Measurements from ENCODE around the gene EDEM1. TPM values are rescaled to one million over a fixed set of nuclear protein-coding genes. Genes with fewer than 3 reads are reported as not detected.
"Not testable (repeated sequence)": the region's sequence is repeated elsewhere in the genome, so short reads cannot be mapped to it uniquely, and the experiment has no call there.

Gene EDEM1
- total RNA-seq, 1 donor from 2014 or later, result 62.7 TPM

DNA sequence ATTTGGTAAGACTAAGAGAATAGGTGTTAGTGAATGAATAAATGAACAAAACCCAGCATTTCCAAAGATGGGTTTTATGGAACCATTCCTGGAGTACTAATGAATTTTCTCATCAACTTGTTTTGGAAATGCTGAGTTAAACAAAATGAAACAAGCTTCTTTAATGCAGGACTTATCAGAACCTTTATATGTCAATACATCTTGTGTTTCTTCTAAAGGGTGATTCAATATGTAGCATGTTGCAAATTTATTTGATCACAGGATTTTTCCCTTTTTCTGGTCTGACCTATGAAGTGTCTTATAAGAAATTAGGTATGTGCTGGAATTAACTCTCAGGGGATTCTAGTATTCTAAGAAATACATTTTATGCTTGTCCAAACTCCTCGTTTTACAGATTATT, 53.2 kb downstream of the EDEM1 start:
- Histone ChIP-seq H3K9ac (ENCODE audit: low read length) (no peak overlapping the region), H3K36me3 (ENCODE audit: insufficient read depth, low read length) (no peaks in the 10 kb centered on the region), H3K4me3 (ENCODE audit: insufficient read depth, low read depth, low read length) (no peak overlapping the region), H3K9me3 (ENCODE audit: insufficient read depth, low read depth, low read length) (no peaks in the 10 kb centered on the region), H3K27ac (ENCODE audit: low read depth, low read length) (no peak overlapping the region), H2AFZ (ENCODE audit: low read depth, low read length) (no peak overlapping the region), H3K27me3 (ENCODE audit: insufficient read depth, low read length) (no peaks in the 10 kb centered on the region), H3K4me1 (ENCODE audit: insufficient read depth, low read length) (peaks cover 3% of the 10 kb centered on the region), H3K79me2 (ENCODE audit: insufficient read depth, low read length) (no peaks in the 10 kb centered on the region), H4K20me1 (ENCODE audit: insufficient read depth, low read length) (no peaks in the 10 kb centered on the region), H3K4me2 (ENCODE audit: low read length) (no peak overlapping the region)
- no peak overlapping the region for H3K4me3 Mint-ChIP-seq (ENCODE audit: unreplicated experiment)
- TF ChIP-seq, protein P1, sequence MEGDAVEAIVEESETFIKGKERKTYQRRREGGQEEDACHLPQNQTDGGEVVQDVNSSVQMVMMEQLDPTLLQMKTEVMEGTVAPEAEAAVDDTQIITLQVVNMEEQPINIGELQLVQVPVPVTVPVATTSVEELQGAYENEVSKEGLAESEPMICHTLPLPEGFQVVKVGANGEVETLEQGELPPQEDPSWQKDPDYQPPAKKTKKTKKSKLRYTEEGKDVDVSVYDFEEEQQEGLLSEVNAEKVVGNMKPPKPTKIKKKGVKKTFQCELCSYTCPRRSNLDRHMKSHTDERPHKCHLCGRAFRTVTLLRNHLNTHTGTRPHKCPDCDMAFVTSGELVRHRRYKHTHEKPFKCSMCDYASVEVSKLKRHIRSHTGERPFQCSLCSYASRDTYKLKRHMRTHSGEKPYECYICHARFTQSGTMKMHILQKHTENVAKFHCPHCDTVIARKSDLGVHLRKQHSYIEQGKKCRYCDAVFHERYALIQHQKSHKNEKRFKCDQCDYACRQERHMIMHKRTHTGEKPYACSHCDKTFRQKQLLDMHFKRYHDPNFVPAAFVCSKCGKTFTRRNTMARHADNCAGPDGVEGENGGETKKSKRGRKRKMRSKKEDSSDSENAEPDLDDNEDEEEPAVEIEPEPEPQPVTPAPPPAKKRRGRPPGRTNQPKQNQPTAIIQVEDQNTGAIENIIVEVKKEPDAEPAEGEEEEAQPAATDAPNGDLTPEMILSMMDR (IDR thresholded peaks at IDR 0.05; ENCODE audit: insufficient read depth, low read depth, low read length), result no peak
- no peak for TF ChIP-seq EZH2 (IDR thresholded peaks at IDR 0.05; ENCODE audit: insufficient read depth, low read length)
- DNase-seq (ENCODE audit: low read depth) (no peak), FAIRE-seq (no peak)
- no peaks in the 10 kb centered on the region for H3K4me1 Mint-ChIP-seq (ENCODE audit: low read depth, unreplicated experiment)
- H3K27me3 Mint-ChIP-seq (ENCODE audit: low read depth, unreplicated experiment), result no peaks in the 10 kb centered on the region
- H3K27ac Mint-ChIP-seq (ENCODE audit: unreplicated experiment), result no peak overlapping the region
- H3K9me3 Mint-ChIP-seq (ENCODE audit: unreplicated experiment), result peaks cover 15% of the 10 kb centered on the region
- H3K36me3 Mint-ChIP-seq (ENCODE audit: low read depth, unreplicated experiment), result peaks cover 5% of the 10 kb centered on the region

DNA sequence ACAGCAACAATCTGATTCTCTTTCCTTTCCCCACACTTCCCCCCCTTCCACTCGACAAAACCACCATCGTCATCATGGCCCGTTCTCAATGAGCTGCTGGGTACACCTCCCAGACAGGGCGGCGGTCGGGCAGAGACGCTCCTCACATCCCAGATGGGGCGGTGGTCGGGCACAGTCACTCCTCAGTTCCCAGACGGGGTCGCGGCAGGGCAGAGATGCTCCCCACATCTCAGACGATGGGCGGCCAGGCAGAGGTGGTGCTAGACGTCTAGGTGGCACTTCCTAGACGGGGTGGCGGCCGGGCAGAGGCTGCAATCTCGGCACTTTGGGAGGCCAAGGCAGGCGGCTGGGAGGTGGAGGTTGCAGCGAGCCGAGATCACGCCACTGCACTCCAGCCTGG, 55.3 kb downstream of the EDEM1 start:
- H4K20me1 ChIP-seq (ENCODE audit: insufficient read depth, low read length); H3K4me2 ChIP-seq (ENCODE audit: low read length): not testable (repeated sequence)

DNA sequence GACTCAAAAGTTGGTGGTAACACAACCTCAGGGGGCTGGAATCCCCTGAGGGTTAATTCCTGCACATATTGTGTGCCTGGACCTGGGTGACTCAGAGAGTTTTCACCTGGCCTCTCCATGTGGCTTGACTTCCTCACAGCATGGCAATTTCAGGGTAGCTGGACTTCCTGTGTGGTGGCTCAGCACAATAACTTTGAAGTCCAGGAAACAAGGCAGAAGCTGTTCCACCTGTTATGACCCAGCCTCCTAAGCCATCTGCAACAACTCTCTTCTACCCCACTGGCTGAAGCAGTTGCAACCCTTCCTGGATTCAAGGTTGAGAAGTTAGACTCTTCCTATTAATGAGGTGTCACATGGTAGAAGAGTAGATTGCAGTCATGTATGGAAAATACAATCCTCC, 58.4 kb downstream of the EDEM1 start:
- Histone ChIP-seq H3K9ac (ENCODE audit: low read length) (no peak overlapping the region), H2AFZ (ENCODE audit: low read depth, low read length) (no peak overlapping the region), H3K36me3 (ENCODE audit: insufficient read depth, low read length) (no peaks in the 10 kb centered on the region), H4K20me1 (ENCODE audit: insufficient read depth, low read length) (no peaks in the 10 kb centered on the region), H3K4me1 (ENCODE audit: insufficient read depth, low read length) (no peaks in the 10 kb centered on the region), H3K79me2 (ENCODE audit: insufficient read depth, low read length) (no peaks in the 10 kb centered on the region), H3K27ac (ENCODE audit: low read depth, low read length) (no peak overlapping the region), H3K4me3 (ENCODE audit: insufficient read depth, low read depth, low read length) (no peak overlapping the region), H3K4me2 (ENCODE audit: low read length) (no peak overlapping the region), H3K27me3 (ENCODE audit: insufficient read depth, low read length) (no peaks in the 10 kb centered on the region), H3K9me3 (ENCODE audit: insufficient read depth, low read depth, low read length) (no peaks in the 10 kb centered on the region)
- Mint-ChIP-seq H3K4me3 (ENCODE audit: unreplicated experiment) (no peak overlapping the region), H3K4me1 (ENCODE audit: low read depth, unreplicated experiment) (no peaks in the 10 kb centered on the region), H3K27me3 (ENCODE audit: low read depth, unreplicated experiment) (no peaks in the 10 kb centered on the region), H3K9me3 (ENCODE audit: unreplicated experiment) (peaks cover 11% of the 10 kb centered on the region), H3K27ac (ENCODE audit: unreplicated experiment) (no peak overlapping the region), H3K36me3 (ENCODE audit: low read depth, unreplicated experiment) (peaks cover 3% of the 10 kb centered on the region)
- TF ChIP-seq, protein P1 (IDR thresholded peaks at IDR 0.05; ENCODE audit: insufficient read depth, low read depth, low read length), result no peak
- TF ChIP-seq EZH2 (IDR thresholded peaks at IDR 0.05; ENCODE audit: insufficient read depth, low read length), result no peak
- DNase-seq (ENCODE audit: low read depth), result no peak
- FAIRE-seq, result no peak

More for the DNA sequence above, 55.3 kb downstream of the EDEM1 start:
- peaks cover 14% of the 10 kb centered on the region for H3K9me3 Mint-ChIP-seq (ENCODE audit: unreplicated experiment)
- H3K9me3 ChIP-seq (ENCODE audit: insufficient read depth, low read depth, low read length); H3K27ac ChIP-seq (ENCODE audit: low read depth, low read length); H3K4me1 ChIP-seq (ENCODE audit: insufficient read depth, low read length); H3K27me3 Mint-ChIP-seq (ENCODE audit: low read depth, unreplicated experiment); H2AFZ ChIP-seq (ENCODE audit: low read depth, low read length); H3K4me3 ChIP-seq (ENCODE audit: insufficient read depth, low read depth, low read length); H3K36me3 Mint-ChIP-seq (ENCODE audit: low read depth, unreplicated experiment); H3K27me3 ChIP-seq (ENCODE audit: insufficient read depth, low read length); H3K79me2 ChIP-seq (ENCODE audit: insufficient read depth, low read length); H3K4me1 Mint-ChIP-seq (ENCODE audit: low read depth, unreplicated experiment); H3K4me3 Mint-ChIP-seq (ENCODE audit: unreplicated experiment); H3K36me3 ChIP-seq (ENCODE audit: insufficient read depth, low read length); DNase-seq (ENCODE audit: low read depth); FAIRE-seq; H3K27ac Mint-ChIP-seq (ENCODE audit: unreplicated experiment); H3K9ac ChIP-seq (ENCODE audit: low read length): not testable (repeated sequence)
